Hepatocyte (in vitro differentiated cells): ENCODE measurements around the gene RADIL. TPM values are rescaled to one million over a fixed set of nuclear protein-coding genes. Genes with fewer than 3 reads are reported as not detected.
A peak's percentile ranks its signal among the peaks of the same experiment; 100 is the strongest.

Experiments used
- DNase-seq: peaks from one replicate; pipeline ENCODE4 v3.0.0-alpha.2; 2016; ENCODE audit warnings: low spot score
- H2AFZ ChIP-seq: fragments of 200-600 bp; sonication (generic); 2 replicates; pipeline ENCODE4 v1.6.0; 2016; ENCODE audit warnings: antibody characterized with exemption, mild to moderate bottlenecking
- H3K27ac ChIP-seq: fragments of 200-600 bp; sonication (generic); 2 replicates; pipeline ENCODE4 v1.5.1; 2016; ENCODE audit warnings: mild to moderate bottlenecking
- H3K27me3 ChIP-seq: fragments of 200-600 bp; sonication (generic); 2 replicates; pipeline ENCODE4 v1.6.1; 2016
- H3K36me3 ChIP-seq: fragments of 200-600 bp; sonication (generic); replicated peaks from 2 replicates; pipeline ENCODE4 v1.5.1; 2016; ENCODE audit warnings: low read depth; ENCODE audit not compliant: insufficient read depth
- H3K4me1 ChIP-seq: fragments of 200-600 bp; sonication (generic); 2 replicates; pipeline ENCODE4 v1.5.1; 2016; ENCODE audit warnings: mild to moderate bottlenecking, moderate library complexity; ENCODE audit not compliant: insufficient read depth
- H3K4me2 ChIP-seq: fragments of 200-600 bp; sonication (generic); 2 replicates; pipeline ENCODE4 v1.6.0; 2016
- H3K4me3 ChIP-seq: fragments of 200-600 bp; sonication (generic); 2 replicates; pipeline ENCODE4 v1.5.1; 2016; ENCODE audit warnings: mild to moderate bottlenecking
- H3K79me2 ChIP-seq: fragments of 200-600 bp; sonication (generic); 2 replicates; pipeline ENCODE4 v1.6.0; 2017; ENCODE audit warnings: mild to moderate bottlenecking
- H3K9me2 ChIP-seq: fragments of 200-600 bp; sonication (generic); replicated peaks from 2 replicates; pipeline ENCODE4 v1.6.0; 2017; ENCODE audit warnings: mild to moderate bottlenecking; ENCODE audit not compliant: insufficient read depth
- H3K9me3 ChIP-seq: fragments of 200-600 bp; sonication (generic); 2 replicates; pipeline ENCODE4 v1.5.1; 2016; ENCODE audit warnings: low read depth, mild to moderate bottlenecking
- H4K20me1 ChIP-seq: fragments of 200-600 bp; sonication (generic); 2 replicates; pipeline ENCODE4 v1.6.0; 2016; ENCODE audit warnings: mild to moderate bottlenecking; ENCODE audit not compliant: insufficient read depth, poor library complexity, severe bottlenecking
- EZH2 ChIP-seq: fragments of 200-600 bp; sonication (generic); IDR thresholded peaks from 2 replicates; pipeline ENCODE4 v1.6.1; 2016; ENCODE audit warnings: antibody characterized with exemption, mild to moderate bottlenecking, borderline replicate concordance
- EZH2phosphoT487 ChIP-seq: fragments of 200-600 bp; sonication (generic); IDR thresholded peaks from one replicate; pipeline ENCODE4 v1.6.1; 2018; ENCODE audit warnings: antibody characterized with exemption, mild to moderate bottlenecking, low read depth, moderate library complexity; ENCODE audit not compliant: unreplicated experiment, severe bottlenecking
- WGBS: methylation state at CpG from one replicate; pipeline ENCODE4 v1.1.6; 2016; ENCODE audit warnings: low lambda C conversion rate; ENCODE audit errors: missing lambda C conversion rate; 5-methylcytosine and 5-hydroxymethylcytosine counted together
- polyA plus RNA-seq: library from polyadenylated mRNA; unstranded; fragments of >200 nt; fragmentation: Nextera tagmentation; extraction: Ambion mirVana; gene quantifications from 2 replicates; pipeline ENCODE4 v1.2.1, GENCODE V29; 2016
- total RNA-seq: library from RNA; depleted of rRNA; stranded (reverse); fragments of >200 nt; gene quantifications from 2 replicates; pipeline ENCODE4 v1.2.3, GENCODE V29; 2014
- TF ChIP-seq, protein P1 (sequence below): fragments of 200-600 bp; sonication (generic); IDR thresholded peaks from 2 replicates; pipeline ENCODE4 v1.5.1; 2016; ENCODE audit warnings: antibody characterized with exemption, mild to moderate bottlenecking; ENCODE audit not compliant: poor library complexity

The RADIL gene
- total and polyA plus RNA-seq, 2 experiments from 2014 or later, result 0.53 to 0.60 TPM

DNA sequence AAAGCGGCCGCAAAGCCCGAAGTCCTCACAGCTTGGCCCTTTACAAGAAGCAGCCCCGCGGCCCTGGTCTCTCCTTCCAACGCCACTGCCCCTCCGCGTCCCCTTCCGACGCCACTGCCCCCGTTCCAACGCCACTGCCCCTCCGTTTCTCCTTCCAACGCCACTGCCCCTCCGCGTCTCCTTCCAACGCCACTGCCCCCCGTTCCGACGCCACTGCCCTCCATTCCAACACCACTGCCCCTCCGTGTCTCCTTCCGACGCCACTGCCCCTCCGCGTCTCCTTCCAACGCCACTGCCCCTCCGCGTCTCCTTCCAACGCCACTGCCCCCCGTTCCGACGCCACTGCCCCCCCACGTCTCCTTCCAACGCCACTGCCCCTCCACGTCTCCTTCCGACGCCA lies 75.0 kb downstream of the RADIL start:
- Histone ChIP-seq H3K36me3 (no peaks in the 10 kb centered on the region), H4K20me1 (no peaks in the 10 kb centered on the region), H3K4me3 (no peak overlapping the region), H3K79me2 (no peaks in the 10 kb centered on the region), H3K9me2 (no peaks in the 10 kb centered on the region), H3K4me2 (no peak overlapping the region), H3K4me1 (no peaks in the 10 kb centered on the region), H2AFZ (no peak overlapping the region), H3K27me3 (peaks cover 14% of the 10 kb centered on the region), H3K9me3 (no peaks in the 10 kb centered on the region), H3K27ac (no peak overlapping the region)
- no peak for DNase-seq
- TF ChIP-seq EZH2phosphoT487, result no peak
- TF ChIP-seq, protein P1, sequence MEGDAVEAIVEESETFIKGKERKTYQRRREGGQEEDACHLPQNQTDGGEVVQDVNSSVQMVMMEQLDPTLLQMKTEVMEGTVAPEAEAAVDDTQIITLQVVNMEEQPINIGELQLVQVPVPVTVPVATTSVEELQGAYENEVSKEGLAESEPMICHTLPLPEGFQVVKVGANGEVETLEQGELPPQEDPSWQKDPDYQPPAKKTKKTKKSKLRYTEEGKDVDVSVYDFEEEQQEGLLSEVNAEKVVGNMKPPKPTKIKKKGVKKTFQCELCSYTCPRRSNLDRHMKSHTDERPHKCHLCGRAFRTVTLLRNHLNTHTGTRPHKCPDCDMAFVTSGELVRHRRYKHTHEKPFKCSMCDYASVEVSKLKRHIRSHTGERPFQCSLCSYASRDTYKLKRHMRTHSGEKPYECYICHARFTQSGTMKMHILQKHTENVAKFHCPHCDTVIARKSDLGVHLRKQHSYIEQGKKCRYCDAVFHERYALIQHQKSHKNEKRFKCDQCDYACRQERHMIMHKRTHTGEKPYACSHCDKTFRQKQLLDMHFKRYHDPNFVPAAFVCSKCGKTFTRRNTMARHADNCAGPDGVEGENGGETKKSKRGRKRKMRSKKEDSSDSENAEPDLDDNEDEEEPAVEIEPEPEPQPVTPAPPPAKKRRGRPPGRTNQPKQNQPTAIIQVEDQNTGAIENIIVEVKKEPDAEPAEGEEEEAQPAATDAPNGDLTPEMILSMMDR, result no peak
- no peak for TF ChIP-seq EZH2
- 69% methylated on average over 4 of the region's 37 CpGs for WGBS

DNA sequence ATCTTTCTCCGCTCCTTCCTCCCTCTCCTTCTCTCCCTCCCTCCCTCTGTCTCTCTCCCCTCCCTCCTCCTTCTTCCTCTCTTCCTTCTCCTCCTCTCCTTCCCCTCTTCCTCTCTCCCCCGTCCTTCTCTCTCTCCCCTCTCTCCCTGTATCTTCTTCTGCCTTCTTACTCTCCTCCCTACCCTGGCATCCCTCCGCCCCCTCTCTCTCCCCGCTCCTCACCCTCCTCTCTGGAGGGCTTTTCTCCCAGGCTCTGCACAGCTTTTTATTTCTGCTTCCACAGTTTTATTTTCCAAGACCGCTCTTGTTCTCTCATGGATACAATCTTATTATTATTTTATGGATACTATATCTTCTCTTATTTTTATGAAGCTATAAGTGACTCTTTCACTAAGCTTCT lies 75.5 kb downstream of the RADIL start:
- no peak for TF ChIP-seq EZH2phosphoT487
- TF ChIP-seq, protein P1, result no peak
- TF ChIP-seq EZH2, result no peak
- H3K36me3 ChIP-seq, result no peaks in the 10 kb centered on the region
- no peak overlapping the region for H2AFZ ChIP-seq
- peaks cover 14% of the 10 kb centered on the region for H3K27me3 ChIP-seq
- H3K79me2 ChIP-seq, result no peaks in the 10 kb centered on the region
- no peaks in the 10 kb centered on the region for H3K4me1 ChIP-seq
- no peak overlapping the region for H3K4me2 ChIP-seq
- peak overlapping the region; percentile 37 for H3K27ac ChIP-seq
- WGBS, result 58% methylated on average over 3 of the region's 5 CpGs
- no peaks in the 10 kb centered on the region for H4K20me1 ChIP-seq
- no peaks in the 10 kb centered on the region for H3K9me2 ChIP-seq
- DNase-seq, result no peak
- H3K9me3 ChIP-seq, result no peaks in the 10 kb centered on the region
- no peak overlapping the region for H3K4me3 ChIP-seq

DNA sequence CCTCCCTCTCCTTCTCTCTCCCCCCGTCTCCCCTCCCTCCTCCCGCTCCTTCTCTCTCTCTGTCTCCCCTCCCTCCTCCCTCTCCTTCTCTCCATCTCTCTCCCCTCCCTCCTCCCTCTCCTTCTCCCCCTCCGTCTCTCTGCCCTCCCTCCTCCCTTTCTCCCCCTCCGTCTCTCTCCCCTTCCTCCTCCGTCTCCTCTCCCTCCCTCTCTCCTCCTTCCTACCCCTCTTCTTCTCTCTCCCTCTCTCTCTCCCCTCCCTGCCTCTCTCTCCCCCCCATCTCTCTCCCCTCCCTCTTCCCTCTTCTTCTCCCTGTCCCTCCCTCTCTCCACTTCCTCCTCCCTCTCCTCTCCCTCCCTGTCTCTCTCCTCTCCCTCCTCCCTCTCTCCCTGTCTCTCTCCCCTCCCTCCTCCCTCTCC lies 75.9 kb downstream of the RADIL start:
- Histone ChIP-seq H3K4me3 (no peak overlapping the region), H2AFZ (no peak overlapping the region), H4K20me1 (no peaks in the 10 kb centered on the region), H3K4me1 (no peaks in the 10 kb centered on the region), H3K27me3 (peaks cover 14% of the 10 kb centered on the region), H3K79me2 (no peaks in the 10 kb centered on the region), H3K27ac (peak overlapping the region; percentile 37), H3K36me3 (no peaks in the 10 kb centered on the region), H3K9me3 (no peaks in the 10 kb centered on the region), H3K9me2 (no peaks in the 10 kb centered on the region), H3K4me2 (no peak overlapping the region)
- no peak for DNase-seq
- TF ChIP-seq, protein P1, result no peak
- TF ChIP-seq EZH2 (no peak), EZH2phosphoT487 (no peak)
- WGBS, result 20% methylated on average over 1 of the region's 5 CpGs

DNA sequence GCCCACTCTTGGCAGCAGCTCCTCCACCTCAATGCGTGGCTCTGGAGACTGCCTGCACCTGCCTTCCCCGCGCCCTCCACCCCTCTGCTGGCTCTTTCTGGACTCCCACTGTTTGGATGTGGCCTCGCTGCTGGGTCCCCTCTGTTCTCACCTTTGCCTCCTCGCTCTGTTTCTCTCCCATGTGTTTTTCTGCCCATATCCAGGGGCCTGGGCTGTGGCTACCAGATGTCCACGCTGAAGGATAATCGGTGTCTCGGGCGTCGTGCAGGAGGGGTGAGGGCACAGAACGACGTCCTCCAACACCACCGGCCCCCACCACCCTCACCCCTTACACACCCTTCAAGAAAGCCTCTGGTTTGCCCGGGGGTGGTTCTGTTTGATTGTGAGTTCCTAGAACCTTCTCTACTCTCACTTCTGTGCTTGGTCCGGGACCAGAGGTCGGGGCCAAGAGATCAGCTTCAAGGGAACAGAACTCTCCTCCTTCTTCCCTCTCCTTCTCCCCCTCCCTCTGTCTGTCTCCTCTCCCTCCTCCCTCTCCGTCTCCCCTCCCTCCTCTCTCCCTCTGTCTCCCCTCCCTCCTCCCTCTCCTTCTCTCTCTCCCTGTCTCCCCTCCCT lies 76.4 kb downstream of the RADIL start:
- 77% methylated on average over 16 of the region's 17 CpGs for WGBS
- Histone ChIP-seq H2AFZ (no peak overlapping the region), H3K4me1 (no peaks in the 10 kb centered on the region), H3K36me3 (no peaks in the 10 kb centered on the region), H3K4me3 (no peak overlapping the region), H3K4me2 (no peak overlapping the region), H3K9me2 (no peaks in the 10 kb centered on the region), H3K27me3 (peaks cover 14% of the 10 kb centered on the region), H4K20me1 (no peaks in the 10 kb centered on the region), H3K79me2 (no peaks in the 10 kb centered on the region), H3K9me3 (no peaks in the 10 kb centered on the region), H3K27ac (no peak overlapping the region)
- no peak for DNase-seq
- TF ChIP-seq EZH2phosphoT487, result no peak
- no peak for TF ChIP-seq EZH2
- TF ChIP-seq, protein P1, result no peak
